WERI-Rb-1 (cell line): Measurements from ENCODE around the gene MRTFA.

ENCODE experiments used
- DNase-seq: peaks from one replicate; pipeline ENCODE4 v3.0.0-alpha.2; 2020
- H3K27ac ChIP-seq: fragments of 250-450 bp; sonication (Bioruptor Pico); 2 replicates; pipeline ENCODE4 v1.5.1; 2020; ENCODE audit warnings: mild to moderate bottlenecking, moderate library complexity
- H3K27me3 ChIP-seq: fragments of 250-450 bp; sonication (Bioruptor Pico); 2 replicates; pipeline ENCODE4 v1.5.1; 2021; ENCODE audit warnings: mild to moderate bottlenecking, low read depth, moderate library complexity; ENCODE audit not compliant: insufficient read depth, severe bottlenecking
- H3K36me3 ChIP-seq: fragments of 250-450 bp; sonication (Bioruptor Pico); 2 replicates; pipeline ENCODE4 v1.5.1; 2020; ENCODE audit warnings: mild to moderate bottlenecking, moderate library complexity
- H3K4me3 ChIP-seq: 2 replicates; pipeline ENCODE4 v1.5.1; 2011; ENCODE audit warnings: low read depth, mild to moderate bottlenecking, control low read depth, low read length
- H3K9me3 ChIP-seq: fragments of 250-450 bp; sonication (Bioruptor Pico); 2 replicates; pipeline ENCODE4 v1.5.1; 2021; ENCODE audit warnings: mild to moderate bottlenecking, moderate library complexity; ENCODE audit not compliant: severe bottlenecking
- CTCF ChIP-seq: IDR thresholded peaks from 2 replicates; pipeline ENCODE4 v1.5.1; 2011; ENCODE audit warnings: low read depth, mild to moderate bottlenecking, control low read depth, inconsistent platforms, low read length

Gene MRTFA

GRCh38 chr22:40621309-40622151 is 15.0 kb downstream of the MRTFA start:
- no peak for TF ChIP-seq CTCF
- H3K4me3 ChIP-seq = no peak overlapping the region
- no peak for DNase-seq
- no peaks in the 10 kb centered on the region for H3K27me3 ChIP-seq
- 0 out of 2 replicates have a peak, but pooled peaks cover 6% of the 10 kb centered on the region for H3K36me3 ChIP-seq
- H3K27ac ChIP-seq = no peak overlapping the region
- no peaks in the 10 kb centered on the region for H3K9me3 ChIP-seq

GRCh38 chr22:40620464-40621046 is 16.0 kb downstream of the MRTFA start:
- H3K27me3 ChIP-seq = no peaks in the 10 kb centered on the region
- no peak overlapping the region for H3K4me3 ChIP-seq
- no peak for DNase-seq
- 0 out of 2 replicates have a peak, but pooled peaks cover 6% of the 10 kb centered on the region for H3K36me3 ChIP-seq
- TF ChIP-seq CTCF = no peak
- no peak overlapping the region for H3K27ac ChIP-seq
- no peaks in the 10 kb centered on the region for H3K9me3 ChIP-seq

GRCh38 chr22:40618400-40618799 is 18.1 kb downstream of the MRTFA start:
- no peak overlapping the region for H3K4me3 ChIP-seq
- no peak overlapping the region for H3K27ac ChIP-seq
- no peak for DNase-seq
- no peak for TF ChIP-seq CTCF
- H3K27me3 ChIP-seq = no peaks in the 10 kb centered on the region
- H3K36me3 ChIP-seq = 0 out of 2 replicates have a peak, but pooled peaks cover 6% of the 10 kb centered on the region
- no peaks in the 10 kb centered on the region for H3K9me3 ChIP-seq

- Histone ChIP-seq H3K27ac (no peak overlapping the region), H3K4me3 (no peak overlapping the region), H3K9me3 (no peaks in the 10 kb centered on the region), H3K36me3 (0 out of 2 replicates have a peak, but pooled peaks cover 6% of the 10 kb centered on the region), H3K27me3 (no peaks in the 10 kb centered on the region)
- no peak for DNase-seq
- no peak for TF ChIP-seq CTCF
These were observed 19.9 kb downstream of the MRTFA start for GRCh38 chr22:40616578-40616977.

GRCh38 chr22:40613067-40613466 is 23.5 kb downstream of the MRTFA start:
- Histone ChIP-seq H3K9me3 (no peaks in the 10 kb centered on the region), H3K36me3 (no peaks in the 10 kb centered on the region), H3K4me3 (no peak overlapping the region), H3K27ac (no peak overlapping the region), H3K27me3 (no peaks in the 10 kb centered on the region)
- no peak for TF ChIP-seq CTCF
- no peak for DNase-seq
